ENCODE data around the gene ACER3.

GRCh38 chr11:77055101-77055561 is 194.4 kb downstream of the ACER3 start:
- TF ChIP-seq POLR2A (IDR thresholded peaks at IDR 0.05): no peak
- no peak for TF ChIP-seq CTCF (IDR thresholded peaks at IDR 0.05)
